Left kidney (tissue), 2 donors: ENCODE results near the gene PCED1B. TPM values are rescaled to one million over a fixed set of nuclear protein-coding genes. Genes with fewer than 3 reads are reported as not detected.
"Not testable (repeated sequence)": the region's sequence is repeated elsewhere in the genome, so short reads cannot be mapped to it uniquely, and the experiment has no call there.

Experiments
- DNase-seq: peaks from one replicate; pipeline ENCODE4 v3.0.0-alpha.2; 2013
- polyA plus RNA-seq: library from polyadenylated mRNA; unstranded; fragments of 120-200 nt; gene quantifications from one replicate; pipeline ENCODE4 v1.2.1, GENCODE V29; 2013; ENCODE audit not compliant: insufficient read length

The PCED1B gene
- polyA plus RNA-seq, 1 donor = 4.2 TPM

GRCh38 chr12:47088021-47088944, 8.9 kb downstream of the PCED1B start:
- no peak for DNase-seq

DNA sequence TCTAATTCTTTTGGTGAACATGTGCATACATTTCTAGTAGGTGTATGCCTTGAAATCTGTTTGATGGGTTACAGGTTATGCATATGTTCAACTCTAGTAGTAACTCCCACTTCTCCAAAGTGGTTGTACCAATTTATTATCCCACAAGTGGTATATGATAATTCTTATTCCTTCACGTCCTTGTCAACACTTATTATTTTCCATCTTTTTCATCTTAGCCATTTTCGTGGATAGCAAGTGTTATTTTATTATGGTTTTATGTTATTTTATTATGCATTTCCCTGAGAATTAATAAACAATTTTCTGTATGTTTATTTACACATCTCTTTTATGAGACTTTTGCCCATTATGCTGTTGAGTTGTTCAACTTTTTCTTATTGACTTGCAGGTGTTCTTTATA, 11.6 kb downstream of the PCED1B start:
- DNase-seq = no peak

DNA sequence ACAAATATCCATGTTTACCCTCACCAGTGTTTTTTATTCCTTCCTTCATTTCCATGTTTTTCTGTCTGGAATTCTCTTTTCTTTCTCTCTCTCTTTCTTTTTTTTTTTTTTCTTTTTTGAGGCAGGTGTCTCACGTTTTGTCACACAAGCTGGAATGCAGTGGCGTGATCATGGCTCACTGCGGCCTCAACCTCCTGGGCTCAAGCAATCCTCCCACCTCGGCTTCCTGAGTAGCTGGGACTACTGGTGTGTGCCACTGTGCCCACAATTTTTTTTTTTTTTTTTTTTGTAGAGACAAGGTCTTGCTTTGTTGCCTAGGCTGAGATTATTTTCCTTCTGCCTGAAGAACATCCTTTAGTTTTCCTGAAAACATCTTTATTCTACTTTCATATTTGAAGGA, 15.4 kb downstream of the PCED1B start:
- DNase-seq = no peak

GRCh38 chr12:47095446-47096236, 16.2 kb downstream of the PCED1B start:
- no peak for DNase-seq

DNA sequence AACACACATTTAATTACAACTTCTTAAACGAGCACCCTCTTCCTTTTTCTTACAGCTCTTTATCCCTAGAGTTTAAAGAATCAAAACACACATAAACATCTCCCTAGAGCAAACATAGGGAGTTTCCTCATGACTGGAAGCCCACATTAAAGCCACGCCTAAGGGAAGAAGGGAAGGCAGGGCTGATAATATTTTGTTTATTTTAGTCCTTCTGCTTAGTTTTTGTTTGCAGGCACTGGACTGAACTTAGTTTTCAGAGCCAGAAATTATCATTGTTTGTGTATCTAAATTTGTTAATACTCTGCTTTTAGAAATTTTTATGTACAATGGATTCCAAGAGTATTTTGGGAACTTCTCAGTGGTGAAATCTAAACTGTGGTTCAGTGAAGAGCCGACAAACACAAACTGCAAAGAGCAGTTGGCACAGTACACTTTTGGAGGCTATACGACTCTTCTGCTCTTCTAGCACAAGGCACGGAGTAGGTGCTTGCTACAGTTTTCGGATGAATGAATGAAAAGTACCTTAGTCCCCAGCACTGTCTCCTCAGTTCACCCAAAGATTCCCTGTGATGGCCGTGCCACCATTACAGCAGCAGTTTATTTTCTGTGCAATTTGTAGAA, 18.0 kb downstream of the PCED1B start:
- DNase-seq = no peak

DNA sequence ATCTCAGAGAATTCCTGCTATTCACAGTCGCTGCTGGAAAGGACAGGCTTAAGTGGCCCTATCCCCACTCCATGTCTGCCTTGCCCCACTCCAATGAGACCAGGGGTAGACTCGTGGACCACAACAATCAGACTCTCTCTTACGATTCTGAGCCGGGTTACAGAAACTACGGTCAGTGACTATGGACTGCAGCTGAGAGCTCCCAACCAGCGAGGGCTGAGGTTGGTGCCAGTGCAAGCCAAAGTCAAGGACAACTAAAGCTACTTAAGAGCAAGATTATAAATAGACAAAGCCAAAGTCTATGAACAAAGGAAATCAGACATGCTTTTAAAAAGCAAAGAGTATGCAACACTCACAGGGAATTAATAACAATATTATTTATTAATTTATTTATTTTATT, 18.7 kb downstream of the PCED1B start:
- no peak for DNase-seq

DNA sequence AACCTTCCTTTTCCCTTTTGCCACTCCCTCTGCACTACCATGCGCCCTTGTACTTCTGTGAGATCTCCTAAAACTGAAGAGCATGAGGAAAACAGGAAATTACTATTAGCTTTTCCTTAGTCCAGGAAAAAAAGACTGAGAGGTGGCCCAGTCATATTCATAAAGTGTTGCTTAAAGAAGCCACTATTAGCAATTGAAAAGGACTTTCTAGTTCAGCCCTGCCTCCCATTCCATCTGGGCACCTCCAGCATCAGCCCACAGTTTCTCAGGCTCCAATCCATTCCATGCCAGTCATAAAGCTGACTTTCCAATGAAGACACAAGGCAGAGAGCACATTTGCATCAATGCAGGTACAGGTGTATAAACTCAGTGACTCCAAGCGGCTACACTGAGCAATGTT, 20.2 kb downstream of the PCED1B start:
- DNase-seq = no peak

DNA sequence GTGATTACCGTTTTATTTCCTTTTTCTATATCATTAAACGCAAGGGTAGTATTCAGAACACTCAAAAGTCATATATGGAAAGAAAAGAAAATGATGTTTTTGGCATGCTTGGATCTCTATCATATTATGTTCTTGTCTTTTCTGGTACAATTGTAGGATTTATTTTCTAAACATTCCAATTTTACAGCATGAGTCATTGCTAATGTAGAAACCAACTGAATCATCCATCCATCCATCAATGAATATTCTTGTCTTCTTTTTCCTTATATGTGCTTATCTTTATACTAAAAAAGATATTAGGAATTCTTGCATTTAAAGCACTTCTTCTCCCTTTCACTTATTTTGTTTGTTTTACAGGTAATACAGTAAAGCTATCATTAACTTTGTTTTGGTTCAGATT, 20.7 kb downstream of the PCED1B start:
- no peak for DNase-seq

GRCh38 chr12:47102406-47102805, 23.0 kb downstream of the PCED1B start:
- DNase-seq = no peak

- no peak for DNase-seq
Measured at GRCh38 chr12:47102845-47103651, 23.6 kb downstream of the PCED1B start.

DNA sequence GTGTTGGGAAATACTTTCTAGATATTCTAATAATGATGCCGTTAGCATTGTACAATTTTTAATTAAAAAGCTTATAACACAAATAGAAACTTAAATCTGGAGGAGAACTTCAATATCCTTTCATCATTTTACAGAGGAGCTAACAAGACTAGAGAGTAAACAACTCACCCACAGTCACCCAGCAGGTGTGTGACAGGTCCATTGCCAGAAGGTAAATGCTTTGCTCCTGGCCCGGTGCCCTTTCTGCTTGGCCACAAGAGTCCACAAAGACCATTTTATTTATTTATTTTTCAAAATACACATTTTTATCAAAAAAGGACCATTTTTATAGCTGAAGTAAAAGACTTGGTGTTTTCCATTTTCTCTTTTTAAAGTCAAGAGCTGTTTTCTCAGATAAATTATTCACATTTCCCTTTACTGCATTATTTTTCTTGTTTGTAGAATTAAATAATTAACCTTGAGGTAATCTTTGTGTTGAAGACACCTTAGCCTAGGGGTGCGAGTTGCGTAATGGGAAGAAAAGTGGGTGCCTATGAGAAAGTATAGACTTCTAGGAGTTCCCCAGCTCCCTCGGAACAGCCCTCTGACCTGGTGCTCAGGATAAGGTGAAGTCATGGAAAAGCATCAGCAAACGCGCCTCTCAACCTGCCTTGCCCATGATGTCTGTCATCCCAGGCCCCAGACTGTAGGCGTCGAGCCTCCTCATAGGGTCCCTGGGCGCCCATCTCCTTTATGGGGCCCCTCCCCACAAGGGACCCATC, 26.7 kb downstream of the PCED1B start:
- DNase-seq = no peak

DNA sequence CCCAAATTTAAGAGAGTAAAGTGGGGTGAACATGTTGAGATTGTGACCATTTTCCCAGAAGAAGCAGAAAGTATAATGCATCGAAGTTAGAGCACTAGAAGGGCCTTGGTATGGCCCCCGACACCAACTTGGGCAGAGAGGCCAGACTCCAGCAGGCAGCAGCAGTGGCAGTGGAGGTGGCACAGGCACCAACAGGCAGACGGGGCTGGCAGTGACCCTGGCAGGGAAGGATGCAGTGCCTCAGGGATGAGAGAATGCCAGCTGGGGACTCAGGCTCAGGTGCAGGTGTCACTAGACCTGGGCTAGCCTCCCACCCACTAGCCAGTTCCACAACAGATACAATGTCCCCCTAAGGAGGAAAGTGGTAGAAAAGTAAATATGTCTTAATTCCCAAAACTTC, 28.0 kb downstream of the PCED1B start:
- no peak for DNase-seq

DNA sequence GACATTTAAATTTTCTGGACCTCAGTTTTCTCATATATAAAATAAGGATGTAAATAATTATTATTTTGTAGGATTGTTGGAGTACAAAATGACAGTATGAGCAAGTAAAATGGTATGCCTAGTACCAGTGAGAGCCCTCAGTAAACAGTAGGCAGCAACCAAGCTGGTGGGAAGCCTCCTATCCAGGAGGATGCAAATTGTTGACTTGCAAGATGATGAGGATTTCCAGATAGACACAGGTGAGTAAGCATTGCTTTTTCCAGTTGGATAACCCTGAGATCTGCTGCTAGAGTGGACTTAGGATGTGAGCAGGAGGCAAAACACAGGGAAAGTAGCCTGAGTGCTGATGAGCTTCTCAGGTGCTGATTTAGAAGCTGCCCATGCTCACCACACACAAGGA, 28.5 kb downstream of the PCED1B start:
- no peak for DNase-seq

GRCh38 chr12:47110011-47110541, 30.7 kb downstream of the PCED1B start:
- no peak for DNase-seq

- DNase-seq = no peak
Measured at GRCh38 chr12:47110718-47111391, 31.4 kb downstream of the PCED1B start.

DNA sequence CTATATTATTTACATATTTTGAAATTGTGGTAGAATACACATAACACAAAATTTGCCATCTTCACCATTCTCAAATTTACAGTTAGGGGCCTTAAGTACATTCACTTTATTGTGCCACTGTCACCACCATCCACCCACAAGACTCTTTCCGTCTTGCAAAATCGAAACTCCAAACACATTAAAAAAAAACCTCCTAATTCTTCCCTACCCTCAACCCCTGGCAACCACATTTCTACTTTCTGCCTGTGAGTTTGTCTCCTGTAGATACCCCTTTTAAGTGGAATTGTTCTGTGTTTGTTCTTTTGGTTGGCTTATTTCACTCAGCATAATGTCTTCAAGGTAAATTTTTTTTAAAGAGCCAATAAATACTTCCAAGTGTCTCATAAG, 32.0 kb downstream of the PCED1B start:
- no peak for DNase-seq

GRCh38 chr12:47111854-47112253, 32.4 kb downstream of the PCED1B start:
- no peak for DNase-seq

DNA sequence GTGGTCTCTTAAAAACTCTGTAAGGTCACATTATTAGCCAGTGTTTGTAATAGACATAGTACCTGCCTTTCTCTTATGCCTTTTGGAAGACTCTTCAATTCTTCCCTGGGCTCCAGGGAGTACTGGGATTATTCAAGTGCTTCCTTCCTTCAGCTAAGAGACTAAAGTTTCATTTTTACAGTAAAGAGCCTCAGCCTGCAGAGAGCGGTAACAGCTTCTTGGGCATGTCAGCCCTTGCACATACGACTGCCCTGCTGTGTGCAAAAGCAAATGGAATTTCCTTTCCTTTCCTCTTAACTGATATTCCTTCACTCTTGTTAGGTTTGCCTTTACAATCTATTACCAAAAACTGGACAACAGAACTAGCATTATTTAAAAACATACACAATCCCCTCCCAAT, 33.3 kb downstream of the PCED1B start:
- no peak for DNase-seq

GRCh38 chr12:47114481-47114892, 35.1 kb downstream of the PCED1B start:
- DNase-seq = no peak

DNA sequence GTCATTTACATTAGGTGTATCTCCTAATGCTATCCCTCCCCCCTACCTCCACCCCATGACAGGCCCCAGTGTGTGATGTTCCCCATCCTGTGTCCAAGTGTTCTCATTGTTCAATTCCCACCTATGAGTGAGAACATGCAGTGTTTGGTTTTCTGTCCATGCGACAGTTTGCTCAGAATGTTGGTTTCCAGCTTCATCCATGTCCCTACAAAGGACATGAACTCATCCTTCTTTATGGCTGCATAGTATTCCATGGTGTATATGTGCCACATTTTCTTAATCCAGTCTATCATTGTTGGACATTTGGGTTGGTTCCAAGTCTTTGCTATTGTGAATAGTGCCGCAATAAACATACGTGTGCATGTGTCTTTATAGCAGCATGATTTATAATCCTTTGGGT, 37.9 kb downstream of the PCED1B start:
- not testable (repeated sequence) for DNase-seq
